Measurements from ENCODE around the gene TRPM1.

The TRPM1 gene

DNA sequence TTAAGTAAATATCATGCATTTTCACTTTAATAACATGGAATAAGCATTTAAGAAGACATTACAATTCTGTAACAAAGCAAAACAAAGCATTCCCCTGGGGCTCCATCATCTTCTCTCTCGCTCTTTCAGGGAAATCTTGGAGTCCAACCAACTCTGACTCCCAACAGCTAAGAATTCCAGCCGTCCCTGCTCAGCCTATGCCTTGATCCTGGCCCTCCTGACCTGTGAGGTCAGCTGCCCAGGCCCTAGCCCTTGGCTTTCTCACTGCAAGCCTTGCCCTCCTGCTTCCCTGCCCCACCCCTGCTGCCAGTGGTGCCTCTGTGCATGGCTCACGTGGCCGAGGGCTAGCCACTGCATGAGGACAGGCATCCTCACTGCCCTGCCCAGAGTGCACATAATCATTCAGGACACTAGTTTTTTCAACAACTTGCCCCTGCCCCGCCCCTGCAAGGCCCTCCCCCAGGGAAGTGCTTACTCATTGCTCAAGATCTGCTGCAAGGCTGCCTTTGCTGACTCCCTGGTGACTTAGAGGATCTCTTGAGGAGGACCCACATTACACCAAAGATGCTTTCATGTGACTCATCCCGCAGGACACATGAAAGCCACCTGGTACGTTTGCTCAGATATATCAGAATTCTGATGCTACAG is 147.7 kb downstream of the TRPM1 start:
- no peak for DNase-seq
- in situ Hi-C loops (cut with MboI; ENCODE audit: low pct_unique_long_range_greater_than_20kb, low sequenced_read_pairs): no loop called here

DNA sequence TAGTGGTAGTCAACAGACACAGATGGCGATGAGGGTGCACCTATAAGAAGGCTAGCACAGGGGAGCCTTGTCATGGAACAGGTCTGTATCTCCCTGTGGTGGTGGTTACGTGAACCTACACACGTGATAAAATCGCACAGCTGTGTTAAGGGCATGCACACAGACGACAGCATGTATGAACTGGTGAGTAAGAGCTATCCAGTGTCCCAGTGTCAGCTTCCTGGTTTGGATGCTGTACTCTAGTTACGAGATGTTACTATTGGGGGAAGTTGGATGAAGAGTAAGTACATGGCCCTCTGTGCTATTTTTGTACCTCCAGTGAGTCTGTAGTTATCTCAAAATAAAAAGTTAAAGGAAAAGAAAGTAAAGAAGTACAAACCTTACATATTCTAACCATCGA is 148.3 kb downstream of the TRPM1 start:
- DNase-seq: no peak
- in situ Hi-C loops (cut with MboI; ENCODE audit: low pct_unique_long_range_greater_than_20kb, low sequenced_read_pairs): no loop called here
